HG03457 (cell line): ENCODE measurements around the gene EPN2.

Experiments
- ATAC-seq: cut with Tn5 transposase; IDR thresholded peaks from one replicate; pipeline ENCODE4 v1.9.1; 2021; ENCODE audit warnings: moderate number of reproducible peaks; ENCODE audit not compliant: unreplicated experiment

The EPN2 gene

GRCh38 chr17:19378416-19379360 is 141.5 kb downstream of the EPN2 start, which contains the start of gene MAPK7:
Gene MAPK7, plus strand, starts transcription at chr17:19378498. Its CDS starts 403 bp downstream, at chr17:19378901.
- ATAC-seq: peak; percentile 2

- no peak for ATAC-seq
Observed at GRCh38 chr17:19379361-19380065, 142.3 kb downstream of the EPN2 start.

- ATAC-seq: no peak
Observed at GRCh38 chr17:19380481-19381301, 143.5 kb downstream of the EPN2 start.

GRCh38 chr17:19381361-19381740 is 144.2 kb downstream of the EPN2 start:
- no peak for ATAC-seq

- no peak for ATAC-seq
Observed at GRCh38 chr17:19381741-19382444, 144.7 kb downstream of the EPN2 start.

GRCh38 chr17:19382531-19383444 is 145.6 kb downstream of the EPN2 start:
- no peak for ATAC-seq

GRCh38 chr17:19383681-19384470 is 146.7 kb downstream of the EPN2 start:
- no peak for ATAC-seq

GRCh38 chr17:19384723-19385391 is 147.7 kb downstream of the EPN2 start:
- no peak for ATAC-seq

- ATAC-seq: no peak
Observed at GRCh38 chr17:19385521-19385983, 148.4 kb downstream of the EPN2 start.
